Nucleus accumbens (tissue), 56 donors: Measurements from ENCODE around the gene ATP2B3.

Experiments used
- DNase-seq, 56 donors: peaks; one replicate each; lab custom pipeline; 2025; lab: John Stamatoyannopoulos, UW

ATP2B3 gene

DNA sequence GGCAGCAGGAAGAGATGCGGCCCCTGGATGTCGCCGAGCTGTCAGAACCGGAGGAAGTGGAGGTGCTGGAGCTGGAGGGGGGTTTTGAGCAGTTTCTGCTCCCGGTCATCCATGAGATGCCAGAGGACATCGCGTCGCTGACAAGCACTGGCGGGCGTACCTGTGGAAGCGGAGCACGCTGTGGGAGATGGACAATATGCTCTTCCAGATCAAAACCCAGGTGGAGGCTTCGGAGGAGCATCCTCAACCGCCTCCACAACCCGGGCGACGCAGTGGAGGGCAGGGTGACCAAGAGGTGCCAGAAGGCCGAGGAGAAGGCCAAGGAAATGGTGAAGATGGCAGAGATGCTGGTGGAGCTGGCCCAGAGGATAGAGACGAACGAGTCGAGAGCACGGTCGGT lies 89.1 kb downstream of the ATP2B3 start:
- no peak for DNase-seq

DNA sequence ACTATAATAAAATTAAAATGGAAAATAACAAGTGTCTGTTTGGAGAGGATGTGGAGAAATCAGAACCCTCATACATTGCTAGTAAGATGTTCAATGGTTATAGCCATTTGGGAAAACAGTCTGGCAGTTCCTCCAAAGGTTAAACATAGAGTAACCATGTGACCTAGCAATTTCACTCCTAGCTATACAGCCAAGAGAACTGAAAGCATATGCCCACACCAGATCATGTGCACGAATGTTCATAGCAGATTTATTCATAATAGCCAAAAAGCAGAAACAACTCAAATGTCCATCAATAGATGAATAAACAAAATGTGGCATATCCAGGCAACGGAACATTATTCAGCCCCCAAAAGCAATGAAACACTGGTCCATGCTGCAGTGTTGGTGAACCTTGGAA lies 90.9 kb downstream of the ATP2B3 start:
- DNase-seq, result no peak

DNA sequence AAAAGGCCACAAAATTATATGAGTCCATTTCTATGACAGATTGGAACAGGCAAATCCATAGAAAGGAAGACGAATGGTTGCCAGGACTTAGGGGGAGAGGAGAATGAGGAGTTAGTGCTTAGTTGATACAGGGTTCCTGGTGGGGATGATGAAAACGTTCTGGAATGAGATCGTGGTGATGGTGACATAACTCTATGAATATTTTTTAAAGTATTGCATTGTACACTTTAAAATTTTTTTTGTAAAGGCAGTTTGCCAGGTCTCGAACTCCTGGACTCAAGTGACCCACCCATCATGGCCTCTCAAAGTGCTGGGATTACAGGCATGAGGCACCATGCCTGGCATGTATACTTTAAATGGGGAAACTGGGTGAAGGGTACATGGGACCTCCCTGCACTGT lies 91.4 kb downstream of the ATP2B3 start:
- no peak for DNase-seq

DNA sequence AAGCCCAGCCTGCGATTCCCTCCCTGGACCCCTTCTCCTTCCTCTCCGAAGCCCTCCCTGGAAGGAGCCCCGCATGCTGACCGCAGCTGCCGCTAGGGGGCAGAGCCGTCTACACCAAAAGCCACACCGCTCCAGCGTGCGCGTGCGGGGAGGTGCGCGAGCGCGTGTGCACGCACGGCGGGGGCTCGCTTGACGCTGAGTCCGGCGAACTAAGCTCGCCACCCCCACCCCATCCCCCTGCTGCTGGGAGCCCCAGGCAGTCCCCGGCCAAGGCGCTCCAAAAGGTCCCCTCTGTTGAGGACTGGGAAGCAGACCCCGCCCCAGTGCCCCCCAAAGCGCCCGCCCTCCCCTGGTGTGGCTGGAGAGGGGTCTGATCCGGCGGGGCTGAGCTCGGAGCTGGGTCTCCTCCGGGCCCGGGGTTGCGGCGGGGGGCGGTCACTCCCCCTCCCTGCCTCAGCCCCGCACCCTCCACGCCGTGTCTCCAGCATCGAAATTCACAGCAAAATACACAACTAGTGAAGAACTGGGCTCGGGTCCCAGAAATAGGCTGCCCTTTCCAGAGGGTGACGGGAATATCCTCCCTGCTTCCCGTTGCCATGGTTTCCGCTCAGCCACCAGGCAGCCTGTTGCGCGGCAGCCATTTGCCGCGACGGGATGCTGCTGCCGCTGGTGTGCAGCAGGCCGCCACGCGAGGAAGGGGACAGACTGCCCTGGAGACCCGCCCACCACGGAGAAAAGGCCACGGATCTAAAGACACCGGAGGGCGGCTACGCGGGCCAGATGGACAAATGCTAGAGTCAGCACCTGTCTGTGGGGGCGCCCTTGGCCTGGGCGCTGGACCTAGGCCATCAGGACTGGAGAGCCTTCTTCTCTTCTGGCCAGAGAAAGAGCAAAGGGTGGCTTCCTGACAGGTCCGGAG lies 92.7 kb downstream of the ATP2B3 start:
- DNase-seq, result peak in 54 of 56 donors; percentile 23 to 85 (median 64)

DNA sequence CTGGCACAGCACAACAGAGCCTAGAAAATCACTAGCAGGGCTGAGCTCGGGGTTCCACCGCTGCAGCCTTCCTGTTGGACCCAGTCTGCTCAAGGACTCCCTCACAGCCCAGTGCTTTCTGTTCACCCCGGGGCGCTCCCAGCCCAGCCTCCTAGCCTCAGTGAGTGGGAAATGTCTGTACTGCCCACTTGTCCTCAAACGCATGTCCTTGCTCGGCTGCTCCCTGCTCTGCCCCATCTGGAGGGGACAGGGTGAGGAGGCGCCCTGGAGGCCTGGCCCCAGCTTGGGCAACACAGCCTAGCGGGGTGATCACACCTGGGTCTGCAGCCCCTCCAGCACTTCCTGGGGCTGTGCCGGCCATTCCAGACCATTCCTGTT lies 93.4 kb downstream of the ATP2B3 start:
- peak in 4 of 56 donors; percentile 24 to 51 (median 40) for DNase-seq

DNA sequence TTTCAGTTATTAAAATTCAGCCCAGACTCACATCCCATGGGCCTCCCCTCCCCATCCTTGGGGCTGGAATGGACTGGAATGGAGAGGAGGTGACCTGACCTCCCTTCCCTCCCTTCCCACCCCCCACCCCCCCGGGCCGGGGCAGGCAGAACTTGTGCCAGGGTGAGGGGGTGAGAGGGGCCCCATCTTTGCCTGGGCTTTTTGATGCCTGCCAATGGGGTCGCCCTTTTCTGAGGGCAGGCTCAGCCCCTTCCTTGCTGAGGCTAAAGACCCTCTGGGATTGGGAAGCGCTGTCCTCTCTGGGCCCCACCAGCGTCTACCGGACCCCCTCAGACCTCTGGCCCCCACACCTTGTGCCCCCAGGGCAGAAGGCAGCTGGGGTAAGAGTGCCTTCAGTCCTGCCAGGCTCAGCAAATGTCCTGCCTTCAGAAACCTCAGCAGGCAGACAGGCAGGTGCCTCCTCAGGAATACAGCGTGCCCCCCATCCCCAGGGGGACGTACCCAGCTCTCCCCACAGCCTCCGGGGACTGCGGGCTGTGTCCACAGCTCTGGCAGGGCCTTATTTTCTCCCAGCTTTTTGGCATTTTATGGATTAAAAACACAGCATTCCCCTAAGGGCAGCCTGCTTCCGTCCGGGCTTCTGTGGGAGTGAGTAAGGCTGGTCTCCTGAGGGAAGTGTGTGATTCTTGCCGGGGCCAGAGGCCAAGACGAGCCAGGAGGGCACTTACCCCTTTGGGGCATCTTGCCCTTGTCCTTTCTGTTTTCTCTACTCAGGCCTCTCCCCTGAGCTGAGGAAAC lies 94.1 kb downstream of the ATP2B3 start:
- DNase-seq, result no peak

DNA sequence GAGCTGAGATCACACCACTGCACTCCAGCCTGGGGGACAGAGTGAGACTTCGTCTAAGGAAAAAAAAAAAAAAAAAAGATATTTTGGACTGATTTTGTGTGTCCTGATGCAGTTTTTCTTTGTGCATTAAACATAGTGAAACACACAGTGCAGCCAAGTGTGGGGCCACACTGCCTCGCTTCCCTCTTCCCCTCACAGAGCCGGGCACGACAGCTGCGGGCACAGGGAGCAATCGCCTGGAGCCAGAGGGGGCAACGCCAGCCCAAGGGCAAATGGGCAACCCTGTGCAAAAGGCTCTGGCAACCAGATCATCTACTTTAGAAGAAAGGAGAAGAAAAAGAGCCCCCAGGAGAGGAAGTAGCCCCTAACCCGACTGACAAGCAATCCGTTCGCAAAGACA lies 95.0 kb downstream of the ATP2B3 start:
- DNase-seq, result no peak

DNA sequence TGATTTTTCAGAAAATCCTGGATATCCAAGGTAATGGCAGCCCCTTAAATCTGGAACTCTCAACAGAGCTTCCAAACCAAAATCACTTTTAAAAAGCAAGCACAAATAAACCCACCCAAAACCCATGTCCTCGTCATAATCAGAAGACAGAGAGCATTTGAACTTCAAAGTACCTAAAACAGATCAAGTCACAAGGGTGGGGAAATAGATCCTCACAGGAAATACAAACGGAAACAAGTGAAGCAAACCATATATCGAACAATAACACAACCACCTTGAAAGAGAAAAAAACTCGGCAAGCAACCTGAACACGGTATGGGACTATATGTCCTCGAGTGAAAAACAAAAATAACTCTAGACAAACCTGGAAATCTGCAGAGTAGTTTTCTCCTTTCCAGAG lies 97.4 kb downstream of the ATP2B3 start:
- no peak for DNase-seq

DNA sequence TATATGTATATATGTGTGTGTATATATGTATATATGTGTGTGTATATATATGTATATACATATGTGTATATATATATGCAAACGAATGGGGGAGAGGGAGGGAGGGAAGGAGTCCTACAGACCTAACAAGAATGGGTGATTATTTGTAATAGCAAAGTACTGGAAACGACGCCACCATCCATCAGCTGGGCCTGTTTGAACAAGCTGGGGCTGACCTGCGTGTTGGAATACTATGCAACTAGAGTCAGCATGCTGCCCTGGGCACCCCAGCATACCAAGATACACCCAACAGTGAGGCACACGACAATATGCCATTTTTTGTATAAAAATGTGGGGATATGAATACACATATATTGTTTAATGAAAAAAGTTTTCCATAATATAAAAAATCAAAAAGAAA lies 103.1 kb downstream of the ATP2B3 start:
- no peak for DNase-seq

DNA sequence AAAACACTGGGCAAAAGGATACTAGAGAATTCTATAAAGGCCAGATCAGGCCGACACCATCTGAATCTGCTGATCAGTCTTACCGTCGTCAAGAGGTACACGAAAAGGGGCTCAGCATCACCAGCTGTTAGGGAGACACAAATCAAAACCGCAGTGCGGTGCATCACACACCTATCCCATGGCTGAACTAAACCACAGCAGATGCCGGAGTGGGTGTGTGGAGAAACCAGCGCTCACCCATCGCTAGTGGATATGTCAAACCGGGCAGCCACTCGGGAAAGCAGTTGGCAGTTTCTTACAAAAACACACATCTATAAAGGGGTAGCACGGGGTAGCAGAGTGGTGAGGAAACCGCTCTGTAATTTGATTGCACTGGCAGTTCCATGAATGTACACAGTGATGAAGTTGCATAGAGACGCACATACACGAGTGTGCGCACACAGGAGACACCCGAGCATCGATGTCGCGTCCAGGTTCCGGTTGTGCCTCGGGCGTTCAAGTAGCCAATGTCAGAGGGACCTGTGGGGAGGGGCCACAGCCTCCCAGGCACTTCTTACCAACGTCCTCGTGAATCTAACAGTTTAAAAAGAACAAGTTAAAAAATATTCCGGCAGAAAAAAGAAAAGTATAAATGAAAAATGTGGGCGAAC lies 104.6 kb downstream of the ATP2B3 start:
- DNase-seq, result no peak

DNA sequence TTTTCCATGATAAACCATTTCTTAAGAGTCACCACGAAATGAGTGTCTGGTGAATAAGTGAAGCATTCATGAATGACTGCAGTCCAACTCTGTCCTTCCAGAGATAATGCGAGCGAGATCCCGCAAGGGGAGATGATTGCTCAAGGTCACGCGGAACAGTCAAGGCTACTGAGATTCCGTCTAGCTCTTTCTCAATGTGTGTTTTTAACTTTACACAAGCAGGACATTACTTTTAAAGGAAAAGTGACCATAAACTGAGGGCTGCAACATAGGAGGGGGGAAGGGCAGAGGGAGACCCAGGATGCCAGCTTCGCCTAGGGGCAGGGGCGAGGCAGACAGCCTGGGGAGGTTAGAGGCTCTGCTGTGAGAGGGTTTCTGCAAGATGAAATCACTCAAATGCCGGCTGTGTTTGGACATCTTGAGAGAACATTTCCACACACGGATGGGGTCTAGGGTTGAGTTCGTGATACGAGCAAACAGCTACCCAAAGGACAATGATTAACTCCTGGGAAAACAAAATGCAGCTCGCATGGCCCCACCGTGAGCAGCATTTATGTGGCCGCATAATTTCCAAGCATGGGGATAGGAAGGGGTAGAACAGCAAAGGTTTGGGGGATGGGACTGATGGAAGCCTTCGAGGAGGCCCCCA lies 105.3 kb downstream of the ATP2B3 start:
- no peak for DNase-seq

DNA sequence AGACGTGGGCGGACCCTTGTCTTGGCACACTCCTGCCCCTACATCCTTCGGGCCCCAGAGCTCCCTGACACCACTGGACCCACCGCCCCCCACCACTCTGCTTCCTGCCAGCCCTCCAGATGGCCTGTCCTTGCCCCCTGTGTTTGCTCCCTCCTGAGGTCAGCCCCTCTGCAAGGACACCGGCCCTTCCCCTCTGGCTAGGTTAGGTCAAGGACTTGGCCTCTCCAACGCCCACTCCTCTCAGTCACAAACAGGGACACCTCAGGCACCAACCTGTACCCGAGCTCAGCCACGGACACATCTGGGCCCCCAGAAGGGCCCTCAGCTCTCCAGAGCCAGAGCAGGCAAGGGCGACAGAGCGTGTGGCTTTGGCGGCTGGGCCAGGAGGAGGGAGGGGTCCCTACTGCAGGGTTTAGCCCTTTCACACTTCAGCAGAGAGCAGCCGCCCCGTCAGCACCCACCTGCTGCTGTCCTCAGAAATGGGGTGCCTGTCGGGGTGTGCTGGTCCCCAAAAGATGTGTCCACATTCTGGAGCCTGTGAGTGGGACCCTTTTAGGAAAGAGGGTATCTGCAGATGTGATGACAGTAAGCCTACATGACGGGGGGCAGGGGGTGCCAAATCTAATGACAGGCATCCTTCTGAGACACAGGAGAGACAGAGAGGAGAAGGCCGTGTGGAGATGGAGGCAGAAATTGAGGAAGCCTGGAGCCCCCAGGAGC lies 106.0 kb downstream of the ATP2B3 start:
- no peak for DNase-seq

DNA sequence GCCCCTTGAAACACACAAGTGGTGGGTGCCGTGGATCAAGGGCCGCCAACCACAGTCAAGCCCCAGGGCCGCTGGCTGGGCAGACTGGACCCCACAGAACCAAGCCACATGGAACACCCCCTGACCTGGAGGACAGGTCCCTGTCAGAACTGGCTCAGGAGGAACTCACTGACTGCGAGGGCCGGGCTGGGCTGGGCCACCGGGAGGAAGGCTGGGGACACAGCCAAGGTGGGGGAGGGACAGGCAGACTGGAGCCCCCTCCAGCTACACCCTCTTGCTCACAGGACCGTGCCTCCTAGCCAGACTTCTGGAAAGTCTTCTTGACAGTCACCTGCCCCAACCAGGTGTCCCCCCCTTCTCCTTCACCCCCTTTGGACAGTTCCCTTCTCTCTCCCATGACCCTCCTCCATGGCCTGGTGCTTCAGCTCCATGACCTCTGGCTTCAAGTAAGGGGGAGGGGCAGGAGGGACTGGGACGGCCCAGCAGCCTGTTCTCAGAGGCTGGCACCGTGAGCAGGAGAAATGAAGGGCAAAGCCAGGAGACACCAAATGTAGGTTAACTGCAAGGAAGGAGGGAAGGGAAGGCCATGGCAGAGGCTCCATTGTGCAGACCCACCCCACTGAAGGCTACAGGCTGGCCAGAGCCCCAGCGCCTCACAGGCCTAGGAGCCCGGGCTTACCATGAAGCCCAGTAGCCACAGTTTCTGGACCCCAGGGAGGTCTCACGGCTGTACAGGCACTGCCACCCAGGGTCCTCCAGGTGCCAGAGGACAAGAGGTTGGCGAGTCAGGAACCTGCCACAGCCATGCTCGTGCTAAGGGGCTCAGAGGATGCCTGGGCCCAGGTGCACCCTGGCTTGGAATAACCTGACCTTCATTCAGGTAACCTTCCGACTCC lies 107.0 kb downstream of the ATP2B3 start:
- DNase-seq, result no peak

DNA sequence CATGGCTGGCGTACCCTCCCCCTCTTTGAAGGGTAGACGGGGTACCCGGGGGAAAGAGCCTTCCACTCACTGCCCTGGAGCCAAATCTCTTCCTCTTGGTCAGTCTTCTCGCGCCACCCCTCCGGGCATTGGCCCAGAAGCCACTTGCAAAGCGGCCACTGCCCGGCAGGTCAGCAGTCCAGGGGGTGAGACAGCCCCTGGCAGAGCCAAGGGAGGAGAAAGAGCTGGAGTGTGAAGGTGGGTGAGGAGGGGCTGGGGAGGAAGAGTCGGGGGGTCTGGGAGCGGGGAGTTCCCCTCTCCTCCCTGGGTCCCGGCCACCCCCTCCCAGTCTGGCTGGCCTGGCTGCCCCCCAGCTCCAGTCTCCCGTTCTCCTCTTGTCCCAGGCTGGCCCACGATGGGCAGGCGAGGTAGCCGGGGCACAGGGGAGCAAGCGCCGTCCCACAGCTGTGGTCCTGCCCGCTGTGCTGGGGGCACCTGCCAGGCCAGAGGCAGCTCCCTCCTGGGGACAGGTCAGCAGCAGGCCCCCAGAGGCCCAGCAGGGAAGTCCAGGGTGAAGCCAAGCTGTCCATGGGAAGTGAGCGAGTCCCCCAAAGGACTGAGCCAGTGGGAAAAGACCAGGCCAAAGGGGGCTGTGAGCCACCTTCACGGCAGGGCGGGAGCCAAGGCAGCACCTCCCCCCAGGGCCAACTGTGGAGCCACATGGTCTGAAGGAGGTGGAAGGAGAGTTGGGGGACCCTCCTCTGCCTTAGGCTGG lies 108.0 kb downstream of the ATP2B3 start:
- peak in 1 of 56 donors; percentile 37 for DNase-seq

DNA sequence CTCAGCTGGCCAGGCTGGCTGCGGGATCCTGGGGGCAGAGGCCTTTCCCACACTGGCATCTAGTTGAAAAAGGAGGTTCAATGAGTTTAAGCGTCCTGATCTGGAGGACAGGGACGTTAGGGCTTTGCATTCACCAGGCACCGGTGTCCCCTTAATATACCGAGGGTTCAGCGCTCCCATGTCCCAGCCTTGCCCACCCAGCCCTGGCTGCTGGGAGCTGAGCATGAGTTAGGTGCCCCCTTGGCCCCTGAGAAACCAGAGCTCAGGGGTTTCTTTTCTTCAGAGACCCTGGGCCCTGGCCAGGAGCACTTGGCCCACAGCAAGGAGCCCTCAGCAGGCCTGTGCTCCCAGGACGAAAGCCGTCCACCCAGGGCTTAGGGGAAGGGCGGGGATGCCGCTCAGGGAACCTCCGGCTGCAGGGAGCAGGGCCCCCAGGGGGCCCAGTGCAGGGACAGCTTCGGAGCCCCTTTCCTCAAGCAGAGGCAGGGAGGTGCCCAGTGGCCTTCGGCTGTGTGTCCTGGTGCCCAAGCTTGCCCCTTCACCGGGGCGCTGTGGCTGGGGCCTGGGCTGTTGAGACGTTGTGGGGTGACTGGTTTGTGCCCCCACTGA lies 108.7 kb downstream of the ATP2B3 start:
- DNase-seq, result no peak

DNA sequence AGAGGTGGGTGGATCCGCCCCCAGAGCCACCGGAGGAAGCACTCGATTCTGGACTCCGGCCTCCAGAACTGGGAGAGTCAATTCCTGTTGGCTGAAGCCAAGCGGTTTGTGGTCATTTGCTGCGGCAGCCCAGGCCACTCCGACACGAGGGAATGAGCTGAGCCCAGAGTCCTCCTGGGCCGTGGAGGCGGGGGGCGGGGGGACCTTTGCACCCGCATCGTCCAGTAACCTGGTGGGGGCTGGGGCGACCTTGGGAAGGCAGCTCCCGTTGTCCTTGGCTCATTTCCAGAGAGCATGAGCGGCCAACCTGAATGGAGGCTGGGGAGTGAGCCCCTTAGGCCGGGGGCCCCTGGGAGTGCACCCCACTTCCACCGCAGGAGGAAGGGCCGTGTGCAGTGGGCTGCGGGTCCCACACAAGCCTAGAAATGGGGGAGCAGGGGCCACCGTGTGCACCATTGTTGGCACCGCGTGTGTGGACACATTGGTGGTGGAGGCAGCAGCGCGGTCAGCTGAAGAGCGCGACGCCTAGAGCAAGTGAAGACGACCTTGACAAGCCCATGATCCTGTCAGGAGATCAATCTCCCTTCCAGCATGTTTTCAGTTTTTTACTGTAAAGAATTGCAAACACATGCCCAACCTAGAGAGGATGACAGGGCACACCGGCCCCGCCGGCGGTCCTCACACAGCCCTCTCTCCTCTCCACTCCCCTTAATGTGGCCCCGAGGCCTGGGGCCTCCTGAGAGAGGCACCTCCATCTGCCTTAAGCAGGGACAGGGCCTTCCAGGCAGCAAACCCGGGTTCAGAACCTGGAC lies 109.6 kb downstream of the ATP2B3 start:
- DNase-seq, result no peak

DNA sequence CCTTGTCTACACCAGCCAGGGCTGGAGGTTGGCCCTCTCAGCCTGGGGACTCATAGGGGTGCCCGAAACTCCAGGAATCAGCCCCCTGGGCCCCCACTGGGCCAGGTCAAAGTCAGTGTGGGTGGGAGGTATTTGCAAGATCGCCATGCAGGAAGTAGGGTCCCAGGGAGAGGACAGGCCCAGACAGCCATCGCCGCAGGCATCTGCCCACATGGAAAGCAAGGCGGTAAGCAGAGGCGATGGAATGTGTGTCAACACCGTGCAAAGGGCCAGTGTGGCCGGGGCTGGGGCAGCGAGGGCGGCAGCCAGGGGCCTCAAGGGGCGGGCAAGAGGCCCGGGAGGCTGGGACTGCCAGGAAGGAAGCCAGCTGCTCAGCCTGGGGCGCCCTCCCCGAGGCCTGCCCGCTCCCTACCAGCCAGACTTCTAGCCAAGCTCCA lies 110.3 kb downstream of the ATP2B3 start:
- peak in 6 of 56 donors; percentile 11 to 46 (median 18) for DNase-seq
